Loucy (cell line): Measurements from ENCODE around the gene DDX17.

Experiments used
- EZH2phosphoT487 ChIP-seq: fragments of 200-600 bp; IDR thresholded peaks from 2 replicates; pipeline ENCODE4 v1.6.1; 2018; ENCODE audit warnings: antibody characterized with exemption, mild to moderate bottlenecking, moderate library complexity, borderline replicate concordance
- TF ChIP-seq, protein P1 (sequence below): fragments of 200-600 bp; sonication (generic); conservative IDR thresholded peaks from 2 replicates; pipeline ENCODE4 v1.5.1; 2014; ENCODE audit warnings: mild to moderate bottlenecking, antibody characterized with exemption, low read length

DNA sequence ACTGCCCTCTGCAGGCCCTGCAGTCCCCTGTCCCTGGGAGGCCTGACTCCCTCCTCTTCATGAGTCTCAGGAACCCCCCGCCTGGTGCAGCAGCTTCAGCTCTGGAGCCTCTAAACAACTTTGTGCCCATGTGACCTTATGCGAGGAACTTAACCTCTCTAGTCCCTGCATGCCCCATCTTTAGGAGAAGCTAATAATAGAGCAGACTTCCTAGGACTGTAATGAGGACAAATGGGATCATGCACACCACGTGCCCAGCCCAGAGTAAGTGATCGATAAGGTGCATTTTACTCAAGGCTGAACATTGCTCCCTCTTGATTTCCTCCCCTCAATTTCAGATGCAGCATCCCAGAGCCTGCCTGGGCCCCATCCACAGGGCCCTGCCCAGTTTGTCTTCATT, 70.1 kb downstream of the DDX17 start:
- TF ChIP-seq, protein P1, sequence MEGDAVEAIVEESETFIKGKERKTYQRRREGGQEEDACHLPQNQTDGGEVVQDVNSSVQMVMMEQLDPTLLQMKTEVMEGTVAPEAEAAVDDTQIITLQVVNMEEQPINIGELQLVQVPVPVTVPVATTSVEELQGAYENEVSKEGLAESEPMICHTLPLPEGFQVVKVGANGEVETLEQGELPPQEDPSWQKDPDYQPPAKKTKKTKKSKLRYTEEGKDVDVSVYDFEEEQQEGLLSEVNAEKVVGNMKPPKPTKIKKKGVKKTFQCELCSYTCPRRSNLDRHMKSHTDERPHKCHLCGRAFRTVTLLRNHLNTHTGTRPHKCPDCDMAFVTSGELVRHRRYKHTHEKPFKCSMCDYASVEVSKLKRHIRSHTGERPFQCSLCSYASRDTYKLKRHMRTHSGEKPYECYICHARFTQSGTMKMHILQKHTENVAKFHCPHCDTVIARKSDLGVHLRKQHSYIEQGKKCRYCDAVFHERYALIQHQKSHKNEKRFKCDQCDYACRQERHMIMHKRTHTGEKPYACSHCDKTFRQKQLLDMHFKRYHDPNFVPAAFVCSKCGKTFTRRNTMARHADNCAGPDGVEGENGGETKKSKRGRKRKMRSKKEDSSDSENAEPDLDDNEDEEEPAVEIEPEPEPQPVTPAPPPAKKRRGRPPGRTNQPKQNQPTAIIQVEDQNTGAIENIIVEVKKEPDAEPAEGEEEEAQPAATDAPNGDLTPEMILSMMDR = no peak
- no peak for TF ChIP-seq EZH2phosphoT487
